DMS153 treated with DMSO at 0.1 percent for 48 hours (cell line): Measurements from ENCODE around the gene ZNF3.

ENCODE experiments used
- DNase-seq: peaks from one replicate; lab custom pipeline; 2025; ENCODE audit not compliant: unreplicated experiment; lab: John Stamatoyannopoulos, UW

ZNF3 gene

GRCh38 chr7:100088621-100089457, 7.3 kb upstream of the ZNF3 start, which contains the start of gene COPS6:
TSS of gene COPS6 (plus strand) at chr7:100088969. CDS start at chr7:100088991, 22 bp downstream.
- peak; percentile 50 for DNase-seq

GRCh38 chr7:100088095-100088620, 6.6 kb upstream of the ZNF3 start:
- no peak for DNase-seq

- no peak for DNase-seq
Observed at GRCh38 chr7:100087055-100087750, 5.7 kb upstream of the ZNF3 start.

DNA sequence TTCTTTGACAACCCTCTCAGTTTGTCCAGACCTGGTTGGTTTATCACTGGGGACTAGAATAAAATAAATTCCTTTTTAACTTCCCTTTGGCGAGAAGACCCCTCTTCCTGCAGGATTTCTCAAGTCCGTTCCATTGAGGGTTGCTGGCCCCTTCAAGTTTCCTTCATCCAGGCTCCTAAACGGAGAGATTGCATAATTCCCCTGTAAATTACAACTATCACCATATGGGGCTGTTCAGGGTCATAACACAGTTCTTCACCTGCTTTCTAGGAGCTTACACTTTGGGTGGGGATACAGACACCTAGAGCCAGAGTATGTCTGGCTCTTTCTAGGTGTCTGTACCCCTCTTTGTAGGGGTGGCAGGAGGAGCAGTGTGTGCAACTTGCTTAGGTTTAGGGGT, 4.0 kb upstream of the ZNF3 start:
- no peak for DNase-seq

DNA sequence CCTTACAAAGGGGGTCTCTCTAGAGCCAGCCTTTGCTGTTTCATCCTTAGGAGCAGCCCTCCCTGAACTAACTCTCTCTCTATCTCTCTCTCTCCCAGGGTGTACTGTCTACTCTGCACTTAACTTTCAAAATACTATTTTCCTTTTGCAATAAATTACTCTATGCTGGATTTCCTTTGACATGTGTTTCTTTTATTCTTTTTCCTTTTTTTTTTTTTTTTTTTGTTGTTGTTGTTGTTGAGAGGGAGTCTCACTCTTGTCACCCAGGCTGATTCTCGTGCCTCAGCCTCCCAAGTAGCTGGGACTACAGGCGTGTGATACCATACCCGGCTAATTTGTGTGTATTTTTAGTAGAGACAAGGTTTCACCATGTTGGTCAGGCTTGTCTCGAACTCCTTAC, 1.5 kb upstream of the ZNF3 start:
- DNase-seq: no peak

- DNase-seq: peak; percentile 8
Observed at GRCh38 chr7:100080907-100081534, 502 bp downstream of the ZNF3 start.

DNA sequence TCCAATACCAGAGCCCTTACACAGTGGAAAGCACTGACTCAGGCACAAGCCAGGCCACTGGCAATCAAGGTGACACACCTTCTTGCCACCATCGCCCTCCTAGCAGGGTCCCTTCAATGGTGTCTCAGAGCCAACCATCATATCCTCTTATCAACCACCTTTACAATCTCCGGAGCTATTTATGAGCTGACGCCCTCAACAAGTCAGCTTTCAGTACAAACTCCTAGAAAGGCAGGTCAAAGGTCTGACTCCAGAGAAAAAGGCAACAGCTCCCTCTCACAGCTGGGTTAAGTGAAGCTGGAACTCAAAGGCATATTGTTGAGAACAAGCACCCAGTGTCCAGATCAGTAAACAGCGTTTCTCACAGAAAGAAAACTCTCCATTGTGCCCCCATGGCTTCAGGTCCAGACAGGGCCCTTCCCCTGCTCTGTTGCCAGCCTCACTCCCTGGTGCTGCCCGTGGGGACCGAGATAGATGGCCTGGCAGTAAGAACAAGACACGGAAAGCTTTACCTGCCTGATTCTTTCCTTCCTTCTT, 2.4 kb downstream of the ZNF3 start:
- no peak for DNase-seq

GRCh38 chr7:100077205-100077604, 4.3 kb downstream of the ZNF3 start:
- DNase-seq: no peak

DNA sequence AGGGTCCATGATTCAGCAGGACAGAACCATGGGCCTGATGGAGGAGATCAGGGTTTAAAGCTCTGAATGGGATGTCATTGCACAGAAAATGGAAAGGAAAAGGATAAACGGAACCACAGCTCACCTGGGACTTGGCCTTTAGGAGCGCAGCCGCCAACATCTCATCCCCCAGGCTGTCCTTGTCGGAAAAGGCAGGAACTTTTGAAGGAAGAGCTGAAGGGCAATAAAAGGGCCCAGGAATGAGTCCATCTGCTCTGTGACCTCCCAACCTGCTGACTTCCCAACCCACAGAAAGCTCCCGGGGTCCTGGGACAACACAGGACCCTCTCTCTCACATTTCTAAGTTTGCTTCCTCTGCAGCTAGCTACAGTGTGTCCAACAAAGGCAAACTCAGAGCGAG, 6.1 kb downstream of the ZNF3 start:
- no peak for DNase-seq

DNA sequence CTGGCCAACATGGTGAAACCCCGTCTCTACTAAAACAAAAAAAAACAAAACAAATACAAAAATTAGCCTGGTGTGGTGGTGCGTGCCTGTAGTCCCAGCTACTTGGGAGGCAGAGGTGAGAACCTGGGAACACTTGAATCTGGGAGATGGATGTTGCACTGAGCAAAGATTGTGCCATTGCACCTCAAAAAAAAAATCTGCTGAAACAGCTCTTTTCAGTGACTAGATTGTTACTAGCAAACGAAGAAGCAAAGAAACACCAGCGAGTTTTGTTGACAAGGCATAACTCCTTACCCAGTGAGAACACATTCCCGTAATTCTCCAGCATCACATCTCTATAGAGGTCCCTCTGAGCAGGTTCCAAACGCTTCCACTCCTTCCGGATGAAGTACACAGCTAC, 6.7 kb downstream of the ZNF3 start:
- DNase-seq: no peak

- DNase-seq: no peak
Observed at GRCh38 chr7:100072462-100072861, 9.1 kb downstream of the ZNF3 start.

DNA sequence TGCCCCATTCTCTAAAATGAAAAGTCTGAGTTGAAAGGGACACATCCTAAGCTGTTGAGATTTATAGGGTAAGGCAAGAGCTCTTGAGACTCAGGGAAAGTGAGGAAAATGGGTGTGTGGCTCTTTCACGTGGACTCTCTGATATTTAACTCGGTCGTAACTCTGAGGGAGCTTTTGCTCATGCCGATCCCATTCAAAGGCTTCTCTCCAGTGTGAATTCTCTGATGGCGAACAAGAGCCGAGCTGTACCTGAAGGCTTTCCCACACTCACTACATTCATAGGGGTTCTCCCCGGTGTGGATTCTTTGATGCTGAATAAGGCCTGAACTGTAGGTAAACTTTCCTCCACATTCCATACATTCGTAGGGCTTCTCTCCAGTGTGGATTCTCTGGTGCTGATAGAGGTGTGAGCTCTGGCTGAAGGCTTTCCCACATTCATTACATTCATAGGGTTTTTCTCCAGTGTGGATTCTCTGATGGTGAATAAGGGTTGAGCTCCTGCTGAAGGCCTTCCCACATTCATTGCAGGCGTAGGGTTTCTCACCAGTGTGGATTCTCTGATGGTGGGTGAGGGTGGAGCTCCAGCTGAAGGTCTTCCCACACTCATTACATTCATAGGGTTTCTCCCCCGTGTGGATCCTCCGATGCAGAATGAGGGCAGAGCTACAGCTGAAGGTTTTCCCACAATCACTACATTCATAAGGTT, 10.4 kb downstream of the ZNF3 start:
- DNase-seq: no peak

- no peak for DNase-seq
Observed at GRCh38 chr7:100069991-100070390, 11.5 kb downstream of the ZNF3 start.

DNA sequence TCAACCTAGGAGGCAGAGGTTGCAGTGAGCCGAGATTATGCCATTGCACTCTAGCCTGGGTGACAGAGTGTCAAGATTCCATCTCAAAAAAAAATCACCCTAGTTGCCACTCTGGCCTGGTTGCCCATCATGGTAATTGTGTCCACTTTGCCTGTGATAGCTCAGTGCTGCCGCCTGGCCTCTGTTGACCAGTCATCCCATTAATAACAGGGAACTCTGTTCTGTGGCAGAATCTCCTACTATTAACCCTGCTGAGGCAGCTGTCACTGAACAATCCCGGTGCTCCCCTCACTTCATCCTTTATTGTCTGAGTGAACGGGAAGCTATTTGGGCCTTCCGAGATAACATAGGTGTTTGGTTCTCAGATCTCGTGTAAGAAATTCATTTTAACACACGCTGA, 14.6 kb downstream of the ZNF3 start:
- no peak for DNase-seq

DNA sequence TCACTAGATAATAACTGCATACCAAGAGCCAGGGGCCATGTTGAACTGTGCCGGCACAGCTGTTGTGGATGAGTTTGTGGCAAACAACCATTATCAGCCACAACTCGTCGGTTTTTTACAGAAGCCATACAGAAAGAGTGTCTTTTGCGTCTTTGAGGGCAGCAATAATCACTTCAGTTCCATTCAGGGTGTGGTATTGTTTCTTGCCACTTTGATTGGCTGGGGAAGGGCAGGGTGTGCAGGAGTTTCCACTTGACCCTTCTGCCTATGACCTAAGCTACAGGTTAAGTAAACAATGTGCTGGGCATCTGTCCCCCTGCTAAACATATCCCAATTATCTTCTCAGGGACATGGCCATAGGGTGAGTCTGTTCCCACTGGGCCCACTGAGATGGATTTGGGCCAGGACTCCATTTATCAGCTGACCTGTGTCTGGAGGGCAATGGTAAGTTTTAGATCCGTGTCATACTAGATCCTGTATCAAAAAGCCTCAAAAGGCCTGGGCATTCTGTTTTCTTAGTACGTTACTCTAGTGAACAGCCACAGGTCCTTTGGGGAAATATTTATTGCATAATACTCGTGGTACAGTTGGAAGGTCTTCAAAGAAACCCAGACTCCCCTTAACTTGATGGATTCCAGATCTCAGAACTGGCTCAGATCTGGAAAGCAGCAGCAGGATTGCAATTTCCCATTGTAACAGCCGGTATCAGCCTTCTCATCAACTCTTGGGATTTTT, 15.9 kb downstream of the ZNF3 start:
- no peak for DNase-seq

GRCh38 chr7:100064162-100064561, 17.4 kb downstream of the ZNF3 start:
- DNase-seq: no peak

GRCh38 chr7:100063376-100063775, 18.1 kb downstream of the ZNF3 start:
- no peak for DNase-seq

- DNase-seq: no peak
Observed at GRCh38 chr7:100061518-100062193, 19.9 kb downstream of the ZNF3 start.

GRCh38 chr7:100059251-100059739, 22.2 kb downstream of the ZNF3 start:
- DNase-seq: no peak
